Tibial nerve (tissue), 4 donors: Measurements from ENCODE around the gene GNG7.

Experiments
- EP300 ChIP-seq, 2 donors: sonication (generic); formaldehyde crosslinking; IDR thresholded peaks; one replicate each; pipeline ENCODE4 v1.6.1; 2017; ENCODE audit warnings: antibody characterized with exemption in 2 of 2, mild to moderate bottlenecking in 1 of 2
- POLR2A ChIP-seq, 2 donors: fragments of 450-650 bp; IDR thresholded peaks; one replicate each; pipeline ENCODE4 v1.6.1; 2017; ENCODE audit warnings: antibody characterized with exemption in 2 of 2, mild to moderate bottlenecking in 2 of 2, moderate library complexity in 2 of 2
- TF ChIP-seq, protein P1 (sequence below), 5 experiments: fragments of 200-600 bp in 3 of 5; fragments of 450-650 bp in 2 of 5; sonication (generic) in 3 of 5; IDR thresholded peaks; one replicate each; pipeline ENCODE4 v1.5.1; 2016 to 2019; ENCODE audit warnings: antibody characterized with exemption in 5 of 5, mild to moderate bottlenecking in 3 of 5, moderate library complexity in 2 of 5

DNA sequence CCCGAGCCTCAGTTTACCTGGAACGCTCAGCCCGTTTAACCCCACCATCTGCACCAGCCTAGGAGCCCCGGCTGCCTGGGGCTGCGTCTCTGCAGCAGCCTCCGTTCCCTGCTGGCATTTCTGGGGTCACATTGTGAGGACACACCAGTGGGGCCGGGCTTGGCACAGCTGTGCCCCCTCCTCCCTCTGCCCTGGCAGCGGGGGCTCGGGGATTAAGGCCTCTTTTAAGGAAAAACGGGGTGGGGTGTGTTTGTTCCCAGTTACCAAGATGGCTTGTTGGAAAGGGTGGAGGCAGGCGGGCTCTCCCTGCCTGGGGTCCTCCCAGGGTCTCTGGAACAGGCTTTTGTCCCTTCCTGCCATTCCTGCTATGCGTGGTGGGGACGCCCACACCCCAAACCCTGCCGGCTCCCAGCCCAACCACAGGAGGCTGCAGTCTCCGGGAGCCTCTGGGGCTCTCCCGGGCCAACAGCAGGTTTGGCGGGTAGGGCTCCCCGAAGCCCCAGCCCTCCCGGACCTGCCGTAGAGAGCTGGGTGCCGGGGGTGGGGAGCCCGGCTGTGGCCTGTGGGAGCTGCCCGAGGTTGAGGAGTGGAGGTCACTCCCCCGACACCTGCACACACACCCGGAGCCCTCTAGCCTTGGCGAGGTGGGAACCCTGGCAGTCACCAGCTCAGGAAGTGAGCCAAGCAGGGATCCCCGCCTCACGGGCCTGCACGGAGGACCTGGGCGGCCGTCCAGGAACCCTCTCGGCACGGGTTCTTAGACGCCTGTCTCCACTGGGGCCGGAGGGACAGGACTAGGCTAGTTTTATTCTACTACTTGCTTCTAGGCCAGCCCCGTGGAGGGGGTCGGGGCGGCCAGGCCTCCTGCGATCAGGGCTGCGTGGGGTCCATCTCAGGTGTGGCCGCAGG lies 189.7 kb downstream of the GNG7 start:
- TF ChIP-seq, protein P1, sequence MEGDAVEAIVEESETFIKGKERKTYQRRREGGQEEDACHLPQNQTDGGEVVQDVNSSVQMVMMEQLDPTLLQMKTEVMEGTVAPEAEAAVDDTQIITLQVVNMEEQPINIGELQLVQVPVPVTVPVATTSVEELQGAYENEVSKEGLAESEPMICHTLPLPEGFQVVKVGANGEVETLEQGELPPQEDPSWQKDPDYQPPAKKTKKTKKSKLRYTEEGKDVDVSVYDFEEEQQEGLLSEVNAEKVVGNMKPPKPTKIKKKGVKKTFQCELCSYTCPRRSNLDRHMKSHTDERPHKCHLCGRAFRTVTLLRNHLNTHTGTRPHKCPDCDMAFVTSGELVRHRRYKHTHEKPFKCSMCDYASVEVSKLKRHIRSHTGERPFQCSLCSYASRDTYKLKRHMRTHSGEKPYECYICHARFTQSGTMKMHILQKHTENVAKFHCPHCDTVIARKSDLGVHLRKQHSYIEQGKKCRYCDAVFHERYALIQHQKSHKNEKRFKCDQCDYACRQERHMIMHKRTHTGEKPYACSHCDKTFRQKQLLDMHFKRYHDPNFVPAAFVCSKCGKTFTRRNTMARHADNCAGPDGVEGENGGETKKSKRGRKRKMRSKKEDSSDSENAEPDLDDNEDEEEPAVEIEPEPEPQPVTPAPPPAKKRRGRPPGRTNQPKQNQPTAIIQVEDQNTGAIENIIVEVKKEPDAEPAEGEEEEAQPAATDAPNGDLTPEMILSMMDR (IDR thresholded peaks at IDR 0.05) = no peak
- TF ChIP-seq POLR2A (IDR thresholded peaks at IDR 0.05) (no peak), EP300 (IDR thresholded peaks at IDR 0.05) (no peak)
